ENCODE measurements around the gene RPS21.

RPS21 gene

GRCh38 chr20:62345681-62346370, 41.1 kb upstream of the RPS21 start (continued):
- no peak for TF ChIP-seq CREB5 (CRISPR knock-in tag; IDR thresholded peaks at IDR 0.05; ENCODE audit: low read depth)

- TF ChIP-seq CREB5 (CRISPR knock-in tag; IDR thresholded peaks at IDR 0.05; ENCODE audit: low read depth) = no peak
- no peak for TF ChIP-seq ZNF70 (CRISPR knock-in tag; IDR thresholded peaks at IDR 0.05)
- TF ChIP-seq PATZ1 (CRISPR knock-in tag; IDR thresholded peaks at IDR 0.05; ENCODE audit: borderline replicate concordance) = no peak
- no peak for TF ChIP-seq ARNTL (CRISPR knock-in tag; IDR thresholded peaks at IDR 0.05; ENCODE audit: borderline replicate concordance, low read depth)
- TF ChIP-seq, protein P1, sequence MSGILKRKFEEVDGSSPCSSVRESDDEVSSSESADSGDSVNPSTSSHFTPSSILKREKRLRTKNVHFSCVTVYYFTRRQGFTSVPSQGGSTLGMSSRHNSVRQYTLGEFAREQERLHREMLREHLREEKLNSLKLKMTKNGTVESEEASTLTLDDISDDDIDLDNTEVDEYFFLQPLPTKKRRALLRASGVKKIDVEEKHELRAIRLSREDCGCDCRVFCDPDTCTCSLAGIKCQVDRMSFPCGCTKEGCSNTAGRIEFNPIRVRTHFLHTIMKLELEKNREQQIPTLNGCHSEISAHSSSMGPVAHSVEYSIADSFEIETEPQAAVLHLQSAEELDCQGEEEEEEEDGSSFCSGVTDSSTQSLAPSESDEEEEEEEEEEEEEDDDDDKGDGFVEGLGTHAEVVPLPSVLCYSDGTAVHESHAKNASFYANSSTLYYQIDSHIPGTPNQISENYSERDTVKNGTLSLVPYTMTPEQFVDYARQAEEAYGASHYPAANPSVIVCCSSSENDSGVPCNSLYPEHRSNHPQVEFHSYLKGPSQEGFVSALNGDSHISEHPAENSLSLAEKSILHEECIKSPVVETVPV (CRISPR knock-in tag; IDR thresholded peaks at IDR 0.05) = no peak
- no peak for TF ChIP-seq ISL1 (CRISPR knock-in tag; IDR thresholded peaks at IDR 0.05)
- no peak for TF ChIP-seq RARB (CRISPR knock-in tag; IDR thresholded peaks at IDR 0.05)
- no peak for TF ChIP-seq OSR1 (CRISPR knock-in tag; IDR thresholded peaks at IDR 0.05)
- TF ChIP-seq SNAI2 (CRISPR knock-in tag; IDR thresholded peaks at IDR 0.05) = no peak
- TF ChIP-seq, protein P2, sequence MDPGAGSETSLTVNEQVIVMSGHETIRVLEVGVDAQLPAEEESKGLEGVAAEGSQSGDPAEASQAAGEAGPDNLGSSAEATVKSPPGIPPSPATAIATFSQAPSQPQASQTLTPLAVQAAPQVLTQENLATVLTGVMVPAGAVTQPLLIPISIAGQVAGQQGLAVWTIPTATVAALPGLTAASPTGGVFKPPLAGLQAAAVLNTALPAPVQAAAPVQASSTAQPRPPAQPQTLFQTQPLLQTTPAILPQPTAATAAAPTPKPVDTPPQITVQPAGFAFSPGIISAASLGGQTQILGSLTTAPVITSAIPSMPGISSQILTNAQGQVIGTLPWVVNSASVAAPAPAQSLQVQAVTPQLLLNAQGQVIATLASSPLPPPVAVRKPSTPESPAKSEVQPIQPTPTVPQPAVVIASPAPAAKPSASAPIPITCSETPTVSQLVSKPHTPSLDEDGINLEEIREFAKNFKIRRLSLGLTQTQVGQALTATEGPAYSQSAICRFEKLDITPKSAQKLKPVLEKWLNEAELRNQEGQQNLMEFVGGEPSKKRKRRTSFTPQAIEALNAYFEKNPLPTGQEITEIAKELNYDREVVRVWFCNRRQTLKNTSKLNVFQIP (CRISPR knock-in tag; IDR thresholded peaks at IDR 0.05; ENCODE audit: borderline replicate concordance, low read depth) = no peak
- no peak for TF ChIP-seq GLIS3 (CRISPR knock-in tag; IDR thresholded peaks at IDR 0.05)
- no peak for TF ChIP-seq PPARA (CRISPR knock-in tag; IDR thresholded peaks at IDR 0.05; ENCODE audit: borderline replicate concordance)
- TF ChIP-seq ZFP3 (CRISPR knock-in tag; IDR thresholded peaks at IDR 0.05) = no peak
- no peak for TF ChIP-seq ZFP30 (CRISPR knock-in tag; IDR thresholded peaks at IDR 0.05)
- TF ChIP-seq ESRRG (CRISPR knock-in tag; IDR thresholded peaks at IDR 0.05) = no peak
- no peak for TF ChIP-seq ZNF565 (CRISPR knock-in tag; conservative IDR thresholded peaks at IDR 0.05; ENCODE audit: low read depth)
- no peak for TF ChIP-seq ZNF8 (CRISPR knock-in tag; IDR thresholded peaks at IDR 0.05)
- no peak for ATAC-seq
These were observed 40.3 kb upstream of the RPS21 start for GRCh38 chr20:62346398-62347150.

- TF ChIP-seq ZNF8 (CRISPR knock-in tag; IDR thresholded peaks at IDR 0.05) (no peak), ARNTL (CRISPR knock-in tag; IDR thresholded peaks at IDR 0.05; ENCODE audit: borderline replicate concordance, low read depth) (no peak), CSDC2 (CRISPR knock-in tag; IDR thresholded peaks at IDR 0.05) (no peak), ZFP30 (CRISPR knock-in tag; IDR thresholded peaks at IDR 0.05) (no peak), ESRRG (CRISPR knock-in tag; IDR thresholded peaks at IDR 0.05) (no peak), OSR1 (CRISPR knock-in tag; IDR thresholded peaks at IDR 0.05) (no peak), ZNF565 (CRISPR knock-in tag; conservative IDR thresholded peaks at IDR 0.05; ENCODE audit: low read depth) (no peak), PATZ1 (CRISPR knock-in tag; IDR thresholded peaks at IDR 0.05; ENCODE audit: borderline replicate concordance) (no peak), GLIS3 (CRISPR knock-in tag; IDR thresholded peaks at IDR 0.05) (no peak), BACH2 (CRISPR knock-in tag; IDR thresholded peaks at IDR 0.05; ENCODE audit: borderline replicate concordance) (no peak), ZNF70 (CRISPR knock-in tag; IDR thresholded peaks at IDR 0.05) (no peak), ZC3H10 (CRISPR knock-in tag; IDR thresholded peaks at IDR 0.05) (no peak), SNAI2 (CRISPR knock-in tag; IDR thresholded peaks at IDR 0.05) (no peak), ISL1 (CRISPR knock-in tag; IDR thresholded peaks at IDR 0.05) (no peak)
- TF ChIP-seq, protein P2 (CRISPR knock-in tag; IDR thresholded peaks at IDR 0.05; ENCODE audit: borderline replicate concordance, low read depth) = no peak
- ATAC-seq = no peak
These were observed 39.8 kb upstream of the RPS21 start for GRCh38 chr20:62347151-62347404.

All from SK-N-SH treated with all-trans-retinoic acid at 6 μM for 48 hours (cell line).